AG08395 (cell line): ENCODE measurements around the gene PKP2.
"Not testable (repeated sequence)": the region's sequence is repeated elsewhere in the genome, so short reads cannot be mapped to it uniquely, and the experiment has no call there.

Experiments
- DNase-seq: peaks from one replicate; pipeline ENCODE4 v3.0.0; 2012; ENCODE audit warnings: mixed read lengths, low spot score

Gene PKP2

GRCh38 chr12:32895688-32896431 lies 717 bp downstream of the PKP2 start:
- DNase-seq = no peak

GRCh38 chr12:32894566-32894965 lies 2.0 kb downstream of the PKP2 start:
- no peak for DNase-seq

- no peak for DNase-seq
Observed at GRCh38 chr12:32893458-32893857, 3.1 kb downstream of the PKP2 start.

GRCh38 chr12:32893043-32893442 lies 3.5 kb downstream of the PKP2 start:
- DNase-seq = no peak

GRCh38 chr12:32892369-32892768 lies 4.2 kb downstream of the PKP2 start:
- not testable (repeated sequence) for DNase-seq

- no peak for DNase-seq
Observed at GRCh38 chr12:32891956-32892355, 4.6 kb downstream of the PKP2 start.

- DNase-seq = no peak
Observed at GRCh38 chr12:32891526-32891925, 5.1 kb downstream of the PKP2 start.

GRCh38 chr12:32889011-32889760 lies 7.4 kb downstream of the PKP2 start:
- DNase-seq = no peak

- no peak for DNase-seq
Observed at GRCh38 chr12:32887058-32887457, 9.5 kb downstream of the PKP2 start.

GRCh38 chr12:32885831-32886230 lies 10.7 kb downstream of the PKP2 start:
- DNase-seq = no peak

- DNase-seq = no peak
Observed at GRCh38 chr12:32884962-32885361, 11.6 kb downstream of the PKP2 start.

GRCh38 chr12:32881702-32882101 lies 14.9 kb downstream of the PKP2 start:
- DNase-seq = no peak

- no peak for DNase-seq
Observed at GRCh38 chr12:32881107-32881506, 15.5 kb downstream of the PKP2 start.

- DNase-seq = not testable (repeated sequence)
Observed at GRCh38 chr12:32879066-32879465, 17.5 kb downstream of the PKP2 start.

- no peak for DNase-seq
Observed at GRCh38 chr12:32877601-32878459, 18.7 kb downstream of the PKP2 start.

- no peak for DNase-seq
Observed at GRCh38 chr12:32876004-32876403, 20.6 kb downstream of the PKP2 start.

- DNase-seq = no peak
Observed at GRCh38 chr12:32874975-32875374, 21.6 kb downstream of the PKP2 start.

GRCh38 chr12:32874078-32874477 lies 22.5 kb downstream of the PKP2 start:
- DNase-seq = no peak

- not testable (repeated sequence) for DNase-seq
Observed at GRCh38 chr12:32872416-32872815, 24.2 kb downstream of the PKP2 start.

GRCh38 chr12:32870716-32871115 lies 25.9 kb downstream of the PKP2 start:
- DNase-seq = no peak

GRCh38 chr12:32868885-32869284 lies 27.7 kb downstream of the PKP2 start:
- DNase-seq = no peak

- DNase-seq = no peak
Observed at GRCh38 chr12:32864731-32865130, 31.8 kb downstream of the PKP2 start.

- no peak for DNase-seq
Observed at GRCh38 chr12:32863128-32863527, 33.4 kb downstream of the PKP2 start.
